SK-N-SH treated with all-trans-retinoic acid at 6 μM for 48 hours (cell line): Measurements from ENCODE around the gene RSAD1.

Experiments
- ATAC-seq: fragments of 200-7000 bp; cut with Tn5 transposase; 3 replicates; pipeline ENCODE4 v1.9.1; 2020; ENCODE audit warnings: mild to moderate bottlenecking, moderate library complexity
- ARNTL ChIP-seq: fragments of 450-650 bp; formaldehyde crosslinking; IDR thresholded peaks from 2 replicates; pipeline ENCODE4 v1.5.0; 2020; ENCODE audit warnings: low read depth, mild to moderate bottlenecking, moderate library complexity, borderline replicate concordance
- BACH2 ChIP-seq: fragments of 250-450 bp; sonication (Bioruptor Pico); IDR thresholded peaks from 2 replicates; pipeline ENCODE4 v1.9.0; 2021; ENCODE audit warnings: mild to moderate bottlenecking, borderline replicate concordance
- CSDC2 ChIP-seq: fragments of 250-450 bp; sonication (Bioruptor Pico); IDR thresholded peaks from 2 replicates; pipeline ENCODE4 v1.5.0; 2020; ENCODE audit warnings: mild to moderate bottlenecking, moderate library complexity
- ESRRG ChIP-seq: fragments of 250-450 bp; sonication (Bioruptor Pico); IDR thresholded peaks from 2 replicates; pipeline ENCODE4 v1.6.1; 2021; ENCODE audit warnings: mild to moderate bottlenecking
- GLIS3 ChIP-seq: fragments of 250-450 bp; sonication (Bioruptor Pico); IDR thresholded peaks from 2 replicates; pipeline ENCODE4 v1.5.0; 2020; ENCODE audit warnings: mild to moderate bottlenecking, moderate library complexity
- ISL1 ChIP-seq: fragments of 250-450 bp; sonication (Bioruptor Pico); IDR thresholded peaks from 2 replicates; pipeline ENCODE4 v2.1.2; 2022; ENCODE audit warnings: mild to moderate bottlenecking, moderate library complexity
- OSR1 ChIP-seq: fragments of 250-450 bp; sonication (Bioruptor Pico); IDR thresholded peaks from 2 replicates; pipeline ENCODE4 v1.8.0; 2022; ENCODE audit warnings: moderate library complexity, mild to moderate bottlenecking, inconsistent platforms
- PPARA ChIP-seq: fragments of 250-450 bp; sonication (Bioruptor Pico); IDR thresholded peaks from 2 replicates; pipeline ENCODE4 v1.5.0; 2020; ENCODE audit warnings: mild to moderate bottlenecking, borderline replicate concordance
- RARB ChIP-seq: fragments of 250-450 bp; sonication (Bioruptor Pico); IDR thresholded peaks from 2 replicates; pipeline ENCODE4 v1.8.0; 2021; ENCODE audit warnings: mild to moderate bottlenecking, moderate library complexity
- TOX ChIP-seq: fragments of 250-450 bp; sonication (Bioruptor Pico); IDR thresholded peaks from 2 replicates; pipeline ENCODE4 v1.8.0; 2021; ENCODE audit warnings: mild to moderate bottlenecking, moderate library complexity, borderline replicate concordance
- ZC3H10 ChIP-seq: fragments of 250-450 bp; sonication (Bioruptor Pico); IDR thresholded peaks from 2 replicates; pipeline ENCODE4 v1.5.1; 2021; ENCODE audit warnings: mild to moderate bottlenecking, moderate library complexity
- ZFP3 ChIP-seq: fragments of 250-450 bp; sonication (Bioruptor Pico); IDR thresholded peaks from 2 replicates; pipeline ENCODE4 v1.5.0; 2020; ENCODE audit warnings: mild to moderate bottlenecking, moderate library complexity
- ZFP30 ChIP-seq: fragments of 450-650 bp; formaldehyde crosslinking; IDR thresholded peaks from 2 replicates; pipeline ENCODE4 v1.5.0; 2022; ENCODE audit warnings: mild to moderate bottlenecking, moderate library complexity
- ZNF565 ChIP-seq: fragments of 450-650 bp; formaldehyde crosslinking; conservative IDR thresholded peaks from 2 replicates; pipeline ENCODE4 v1.5.0; 2020; ENCODE audit warnings: low read depth, mild to moderate bottlenecking, moderate library complexity
- ZNF70 ChIP-seq: fragments of 450-650 bp; formaldehyde crosslinking; IDR thresholded peaks from 2 replicates; pipeline ENCODE4 v1.5.0; 2020; ENCODE audit warnings: mild to moderate bottlenecking, moderate library complexity
- ZNF8 ChIP-seq: fragments of 450-650 bp; formaldehyde crosslinking; IDR thresholded peaks from 2 replicates; pipeline ENCODE4 v1.5.0; 2020; ENCODE audit warnings: mild to moderate bottlenecking, moderate library complexity
- TF ChIP-seq, protein P1 (sequence below): fragments of 250-450 bp; sonication (Bioruptor Pico); IDR thresholded peaks from 2 replicates; pipeline ENCODE4 v1.5.1; 2020; ENCODE audit warnings: low read depth, mild to moderate bottlenecking, moderate library complexity
- TF ChIP-seq, protein P2 (sequence below): fragments of 250-450 bp; sonication (Bioruptor Pico); IDR thresholded peaks from 2 replicates; pipeline ENCODE4 v1.8.0; 2021; ENCODE audit warnings: low read depth, mild to moderate bottlenecking, moderate library complexity, borderline replicate concordance
- TF ChIP-seq, protein P3 (sequence below): fragments of 250-450 bp; sonication (Bioruptor Pico); IDR thresholded peaks from 2 replicates; pipeline ENCODE4 v1.5.1; 2021; ENCODE audit warnings: mild to moderate bottlenecking, moderate library complexity
- TF ChIP-seq, protein P4 (sequence below): fragments of 250-450 bp; sonication (Bioruptor Pico); IDR thresholded peaks from 2 replicates; pipeline ENCODE4 v1.5.0; 2020; ENCODE audit warnings: mild to moderate bottlenecking, moderate library complexity

RSAD1 gene

DNA sequence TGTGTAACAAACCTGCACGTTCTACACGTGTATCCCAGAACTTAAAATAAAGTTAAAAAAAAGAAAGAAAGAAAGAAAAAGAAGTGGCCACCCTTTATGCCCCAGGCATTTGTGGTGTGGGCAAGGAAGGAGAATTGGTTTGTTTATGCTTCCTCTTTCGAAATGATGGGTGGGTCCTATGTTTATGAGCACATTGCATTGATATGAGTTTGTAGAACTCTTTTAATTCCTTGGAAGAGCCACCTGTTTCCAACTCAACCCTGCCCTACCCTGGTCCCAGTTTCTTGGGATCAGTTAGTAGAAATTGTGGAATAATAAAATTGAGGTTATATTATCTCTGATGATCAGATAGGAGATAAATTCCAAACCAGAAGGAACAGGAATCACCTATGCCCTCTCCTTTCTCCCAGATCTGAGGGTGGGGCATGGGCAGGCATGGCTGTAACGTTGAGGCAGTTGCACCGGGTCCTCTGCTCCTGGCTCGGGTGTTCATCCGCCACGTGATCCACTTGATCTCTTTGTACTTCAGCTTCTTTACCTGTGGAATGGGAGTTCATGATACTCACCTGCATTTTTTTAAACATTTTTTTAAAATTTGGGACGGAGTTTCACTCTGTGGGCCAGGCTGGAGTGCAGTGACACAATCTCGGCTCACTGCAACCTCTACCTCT is 25.9 kb upstream of the RSAD1 start:
- TF ChIP-seq OSR1 (CRISPR knock-in tag): no peak
- TF ChIP-seq RARB (CRISPR knock-in tag): no peak
- TF ChIP-seq, all 23 proteins: peak for 0
- no peak for ATAC-seq

DNA sequence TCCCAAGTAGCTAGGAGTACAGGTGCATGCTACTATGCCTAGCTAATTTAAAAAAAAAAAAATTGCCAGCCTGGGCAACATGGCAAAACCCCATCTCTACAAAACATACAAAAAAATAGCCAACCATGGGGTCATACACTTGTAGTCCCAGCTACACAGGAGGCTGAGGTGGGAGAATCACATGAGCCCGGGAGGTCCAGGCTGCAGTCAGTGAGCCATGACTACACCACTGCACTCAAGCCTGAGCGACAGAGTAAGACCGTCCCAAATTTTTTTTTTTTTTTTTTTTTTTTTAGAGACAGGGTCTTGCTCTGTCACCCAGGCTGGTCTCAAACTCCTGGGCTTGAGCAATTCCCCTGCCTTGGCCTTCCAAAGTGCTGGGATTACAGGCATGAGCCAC is 24.8 kb upstream of the RSAD1 start:
- no peak for TF ChIP-seq RARB (CRISPR knock-in tag)
- TF ChIP-seq ZFP3 (CRISPR knock-in tag): no peak
- TF ChIP-seq GLIS3 (CRISPR knock-in tag): no peak
- no peak for TF ChIP-seq ZNF70 (CRISPR knock-in tag)
- TF ChIP-seq PPARA: no peak
- TF ChIP-seq, protein P1, sequence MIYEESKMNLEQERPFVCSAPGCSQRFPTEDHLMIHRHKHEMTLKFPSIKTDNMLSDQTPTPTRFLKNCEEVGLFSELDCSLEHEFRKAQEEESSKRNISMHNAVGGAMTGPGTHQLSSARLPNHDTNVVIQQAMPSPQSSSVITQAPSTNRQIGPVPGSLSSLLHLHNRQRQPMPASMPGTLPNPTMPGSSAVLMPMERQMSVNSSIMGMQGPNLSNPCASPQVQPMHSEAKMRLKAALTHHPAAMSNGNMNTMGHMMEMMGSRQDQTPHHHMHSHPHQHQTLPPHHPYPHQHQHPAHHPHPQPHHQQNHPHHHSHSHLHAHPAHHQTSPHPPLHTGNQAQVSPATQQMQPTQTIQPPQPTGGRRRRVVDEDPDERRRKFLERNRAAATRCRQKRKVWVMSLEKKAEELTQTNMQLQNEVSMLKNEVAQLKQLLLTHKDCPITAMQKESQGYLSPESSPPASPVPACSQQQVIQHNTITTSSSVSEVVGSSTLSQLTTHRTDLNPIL (CRISPR knock-in tag): no peak
- TF ChIP-seq ZC3H10 (CRISPR knock-in tag): no peak
- TF ChIP-seq CSDC2: no peak
- TF ChIP-seq ESRRG (CRISPR knock-in tag): no peak
- TF ChIP-seq OSR1 (CRISPR knock-in tag): no peak
- TF ChIP-seq ZNF565 (CRISPR knock-in tag): no peak
- no peak for TF ChIP-seq BACH2 (CRISPR knock-in tag)
- no peak for TF ChIP-seq ARNTL (CRISPR knock-in tag)
- TF ChIP-seq, protein P2, sequence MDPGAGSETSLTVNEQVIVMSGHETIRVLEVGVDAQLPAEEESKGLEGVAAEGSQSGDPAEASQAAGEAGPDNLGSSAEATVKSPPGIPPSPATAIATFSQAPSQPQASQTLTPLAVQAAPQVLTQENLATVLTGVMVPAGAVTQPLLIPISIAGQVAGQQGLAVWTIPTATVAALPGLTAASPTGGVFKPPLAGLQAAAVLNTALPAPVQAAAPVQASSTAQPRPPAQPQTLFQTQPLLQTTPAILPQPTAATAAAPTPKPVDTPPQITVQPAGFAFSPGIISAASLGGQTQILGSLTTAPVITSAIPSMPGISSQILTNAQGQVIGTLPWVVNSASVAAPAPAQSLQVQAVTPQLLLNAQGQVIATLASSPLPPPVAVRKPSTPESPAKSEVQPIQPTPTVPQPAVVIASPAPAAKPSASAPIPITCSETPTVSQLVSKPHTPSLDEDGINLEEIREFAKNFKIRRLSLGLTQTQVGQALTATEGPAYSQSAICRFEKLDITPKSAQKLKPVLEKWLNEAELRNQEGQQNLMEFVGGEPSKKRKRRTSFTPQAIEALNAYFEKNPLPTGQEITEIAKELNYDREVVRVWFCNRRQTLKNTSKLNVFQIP (CRISPR knock-in tag): no peak
- TF ChIP-seq ISL1 (CRISPR knock-in tag): no peak
- TF ChIP-seq ZFP30 (CRISPR knock-in tag): no peak
- TF ChIP-seq, protein P3, sequence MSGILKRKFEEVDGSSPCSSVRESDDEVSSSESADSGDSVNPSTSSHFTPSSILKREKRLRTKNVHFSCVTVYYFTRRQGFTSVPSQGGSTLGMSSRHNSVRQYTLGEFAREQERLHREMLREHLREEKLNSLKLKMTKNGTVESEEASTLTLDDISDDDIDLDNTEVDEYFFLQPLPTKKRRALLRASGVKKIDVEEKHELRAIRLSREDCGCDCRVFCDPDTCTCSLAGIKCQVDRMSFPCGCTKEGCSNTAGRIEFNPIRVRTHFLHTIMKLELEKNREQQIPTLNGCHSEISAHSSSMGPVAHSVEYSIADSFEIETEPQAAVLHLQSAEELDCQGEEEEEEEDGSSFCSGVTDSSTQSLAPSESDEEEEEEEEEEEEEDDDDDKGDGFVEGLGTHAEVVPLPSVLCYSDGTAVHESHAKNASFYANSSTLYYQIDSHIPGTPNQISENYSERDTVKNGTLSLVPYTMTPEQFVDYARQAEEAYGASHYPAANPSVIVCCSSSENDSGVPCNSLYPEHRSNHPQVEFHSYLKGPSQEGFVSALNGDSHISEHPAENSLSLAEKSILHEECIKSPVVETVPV (CRISPR knock-in tag): no peak

DNA sequence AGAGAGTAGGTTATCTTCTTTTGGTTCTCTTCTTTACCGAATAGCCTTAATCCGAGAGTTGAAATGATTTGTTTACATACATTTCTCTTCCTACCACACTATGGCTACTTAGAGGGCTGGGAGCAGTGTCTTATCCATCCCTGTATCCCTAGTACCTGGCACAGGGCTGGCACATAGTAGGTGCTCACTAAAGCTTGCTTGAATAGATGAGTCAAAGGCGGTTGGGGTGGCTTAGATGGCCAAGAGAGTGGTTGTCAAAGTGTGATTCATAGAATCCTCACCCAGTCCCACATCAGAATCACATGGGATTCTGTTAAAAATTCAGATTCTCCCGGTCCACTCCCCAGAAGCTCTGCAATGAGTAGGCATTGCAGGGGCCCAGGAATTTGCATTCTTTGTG is 21.0 kb upstream of the RSAD1 start:
- ATAC-seq: no peak
- TF ChIP-seq RARB (CRISPR knock-in tag) (no peak), ISL1 (CRISPR knock-in tag) (no peak), ZC3H10 (CRISPR knock-in tag) (no peak), TOX (CRISPR knock-in tag) (no peak), ESRRG (CRISPR knock-in tag) (no peak)
- TF ChIP-seq, protein P4, sequence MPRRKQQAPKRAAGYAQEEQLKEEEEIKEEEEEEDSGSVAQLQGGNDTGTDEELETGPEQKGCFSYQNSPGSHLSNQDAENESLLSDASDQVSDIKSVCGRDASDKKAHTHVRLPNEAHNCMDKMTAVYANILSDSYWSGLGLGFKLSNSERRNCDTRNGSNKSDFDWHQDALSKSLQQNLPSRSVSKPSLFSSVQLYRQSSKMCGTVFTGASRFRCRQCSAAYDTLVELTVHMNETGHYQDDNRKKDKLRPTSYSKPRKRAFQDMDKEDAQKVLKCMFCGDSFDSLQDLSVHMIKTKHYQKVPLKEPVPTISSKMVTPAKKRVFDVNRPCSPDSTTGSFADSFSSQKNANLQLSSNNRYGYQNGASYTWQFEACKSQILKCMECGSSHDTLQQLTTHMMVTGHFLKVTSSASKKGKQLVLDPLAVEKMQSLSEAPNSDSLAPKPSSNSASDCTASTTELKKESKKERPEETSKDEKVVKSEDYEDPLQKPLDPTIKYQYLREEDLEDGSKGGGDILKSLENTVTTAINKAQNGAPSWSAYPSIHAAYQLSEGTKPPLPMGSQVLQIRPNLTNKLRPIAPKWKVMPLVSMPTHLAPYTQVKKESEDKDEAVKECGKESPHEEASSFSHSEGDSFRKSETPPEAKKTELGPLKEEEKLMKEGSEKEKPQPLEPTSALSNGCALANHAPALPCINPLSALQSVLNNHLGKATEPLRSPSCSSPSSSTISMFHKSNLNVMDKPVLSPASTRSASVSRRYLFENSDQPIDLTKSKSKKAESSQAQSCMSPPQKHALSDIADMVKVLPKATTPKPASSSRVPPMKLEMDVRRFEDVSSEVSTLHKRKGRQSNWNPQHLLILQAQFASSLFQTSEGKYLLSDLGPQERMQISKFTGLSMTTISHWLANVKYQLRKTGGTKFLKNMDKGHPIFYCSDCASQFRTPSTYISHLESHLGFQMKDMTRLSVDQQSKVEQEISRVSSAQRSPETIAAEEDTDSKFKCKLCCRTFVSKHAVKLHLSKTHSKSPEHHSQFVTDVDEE (CRISPR knock-in tag): no peak
- TF ChIP-seq, protein P3 (CRISPR knock-in tag): no peak

More for the DNA sequence above, 24.8 kb upstream of the RSAD1 start:
- no peak for ATAC-seq

DNA sequence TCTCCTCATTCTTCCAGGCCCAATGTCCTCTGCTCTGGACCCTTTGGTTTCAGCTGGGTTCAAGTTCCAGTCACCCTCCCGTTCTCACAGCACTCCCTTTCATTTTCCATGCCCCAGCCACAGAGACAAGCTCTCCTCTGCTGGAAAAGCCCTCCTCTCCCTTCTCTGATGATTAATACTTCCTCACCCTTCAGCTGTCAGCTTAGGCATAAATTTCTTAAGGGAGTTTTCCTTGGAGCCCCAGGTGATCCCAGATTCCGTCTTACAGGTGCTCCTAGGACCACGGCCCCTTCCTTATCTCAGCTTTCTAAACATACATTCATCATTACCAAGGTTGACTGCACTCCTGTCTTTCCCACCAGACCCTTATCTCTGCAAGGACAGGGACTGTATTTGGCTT is 20.4 kb upstream of the RSAD1 start:
- TF ChIP-seq ARNTL (CRISPR knock-in tag) (no peak), ZFP3 (CRISPR knock-in tag) (no peak), ZNF70 (CRISPR knock-in tag) (no peak), ZNF8 (no peak)
- TF ChIP-seq, protein P1 (CRISPR knock-in tag): no peak
- TF ChIP-seq, protein P2 (CRISPR knock-in tag): no peak
- no peak for ATAC-seq
